Left lung (tissue), 14 donors: ENCODE data around the gene AKT3. TPM values are rescaled to one million over a fixed set of nuclear protein-coding genes. Genes with fewer than 3 reads are reported as not detected.

Experiments used
- ATAC-seq: fragments of 200-7000 bp; cut with Tn5 transposase; one replicate; pipeline ENCODE4 v1.9.1; 2020; ENCODE audit warnings: moderate library complexity
- DNase-seq, 4 donors: peaks; one replicate each; pipeline ENCODE4 v3.0.0-alpha.2; 2013 to 2020
- H3K27ac ChIP-seq, 2 donors: fragments of 200-600 bp; sonication (generic) in 1 of 2; one replicate each; pipeline versions ENCODE4 v1.5.0 to v1.8.0; 2020 to 2021
- H3K27me3 ChIP-seq, 2 donors: fragments of 200-600 bp; sonication (generic) in 1 of 2; one replicate each; pipeline versions ENCODE4 v1.5.0 to v1.8.0; 2020 to 2021
- H3K36me3 ChIP-seq, 2 donors: fragments of 200-600 bp; sonication (generic) in 1 of 2; one replicate each; pipeline versions ENCODE4 v1.5.0 to v1.8.0; 2020 to 2021
- H3K4me1 ChIP-seq, 2 donors: fragments of 200-600 bp; one replicate each; pipeline ENCODE4 v1.8.0; 2021
- H3K4me3 ChIP-seq, 2 donors: fragments of 200-600 bp; sonication (generic) in 1 of 2; one replicate each; pipeline versions ENCODE4 v1.5.0 to v1.8.0; 2020 to 2021; ENCODE audit warnings: mild to moderate bottlenecking in 1 of 2
- H3K9me3 ChIP-seq, 2 donors: fragments of 200-600 bp; sonication (generic) in 1 of 2; one replicate each; pipeline versions ENCODE4 v1.5.0 to v1.8.0; 2020 to 2021
- intact Hi-C, 2 donors: fragments of 100-400 bp; cut with DNase I; formaldehyde crosslinking; loops; one replicate each; pipeline versions ENCODE4 v1.11.2 to v1.14.2; 2022
- long read RNA-seq, 12 donors: library from polyadenylated mRNA in 2 of 12; unstranded in 2 of 12; transcript quantifications; one replicate each; pipeline ENCODE4 v2.0.0 and lab custom pipeline, GENCODE V29; 2019 to 2026
- polyA plus RNA-seq, 6 donors: library from polyadenylated mRNA; unstranded; fragments of 120-200 nt; gene quantifications; one replicate each; pipeline ENCODE4 v1.2.1, GENCODE V29; 2013; ENCODE audit not compliant: insufficient read length in 6 of 6
- total RNA-seq, 2 donors: library from RNA; stranded (reverse); fragmentation: NEBNext Ultra II Directional; extraction: Animal tissue kit (Norgen Biotek cat#: 25700); gene quantifications; one replicate each; pipeline ENCODE4 v1.2.1, GENCODE V29; 2021
- TF ChIP-seq, protein P1 (sequence below), 2 donors: fragments of 200-600 bp; sonication (generic) in 1 of 2; IDR thresholded peaks; one replicate each; pipeline versions ENCODE4 v1.5.0 to v1.8.0; 2021; ENCODE audit warnings: antibody characterized with exemption in 2 of 2
- donor health status: DM: no; HTN: yes; CAD: no.
- donor health status: DM: no; HTN: no; CAD: no.

Gene AKT3
- total RNA-seq (10 to 100 TPM; 34.5 to 44.9 TPM), polyA plus RNA-seq (10 to 100 TPM; 24.1 to 30.9 (median 28.5) TPM)
- long read RNA-seq, donor 1, full-length matches to known transcripts = 2 of 2 reads
- long read RNA-seq, donor 1, partial matches to known transcripts = 0 of 2 reads
- long read RNA-seq, donor 1, other reads (novel, unspliced or antisense) = 0 of 2 reads
- long read RNA-seq, donor 2, full-length matches to known transcripts = 4 of 4 reads
- long read RNA-seq, donor 2, partial matches to known transcripts = 0 of 4 reads
- long read RNA-seq, donor 2, other reads (novel, unspliced or antisense) = 0 of 4 reads
- long read RNA-seq, donor 3, full-length matches to known transcripts = 1 of 1 reads
- long read RNA-seq, donor 3, partial matches to known transcripts = 0 of 1 reads
- long read RNA-seq, donor 3, other reads (novel, unspliced or antisense) = 0 of 1 reads
- long read RNA-seq, donor 4, partial matches to known transcripts = 0 of 1 reads
- long read RNA-seq, donor 4, other reads (novel, unspliced or antisense) = 1 of 1 reads
- long read RNA-seq, donor 5, full-length matches to known transcripts = 2 of 2 reads
- long read RNA-seq, donor 5, partial matches to known transcripts = 0 of 2 reads
- long read RNA-seq, donor 5, other reads (novel, unspliced or antisense) = 0 of 2 reads
- long read RNA-seq, donor 6, full-length matches to known transcripts = 3 of 3 reads
- long read RNA-seq, donor 6, partial matches to known transcripts = 0 of 3 reads
- long read RNA-seq, donor 6, other reads (novel, unspliced or antisense) = 0 of 3 reads
- long read RNA-seq, donor 7, full-length matches to known transcripts = 3 of 3 reads
- long read RNA-seq, donor 7, partial matches to known transcripts = 0 of 3 reads
- long read RNA-seq, donor 7, other reads (novel, unspliced or antisense) = 0 of 3 reads
- long read RNA-seq, donor 8, full-length matches to known transcripts = 2 of 2 reads
- long read RNA-seq, donor 8, partial matches to known transcripts = 0 of 2 reads
- long read RNA-seq, donor 8, other reads (novel, unspliced or antisense) = 0 of 2 reads
- long read RNA-seq, donor 9 = 0 reads
- long read RNA-seq, donor 10, partial matches to known transcripts = 1 of 1 reads
- long read RNA-seq, donor 10, other reads (novel, unspliced or antisense) = 0 of 1 reads
- long read RNA-seq, donor 11, full-length matches to known transcripts = 5 of 5 reads
- long read RNA-seq, donor 11, partial matches to known transcripts = 0 of 5 reads
- long read RNA-seq, donor 11, other reads (novel, unspliced or antisense) = 0 of 5 reads
- long read RNA-seq, donor 12, full-length matches to known transcripts = 4 of 4 reads
- long read RNA-seq, donor 12, partial matches to known transcripts = 0 of 4 reads
- long read RNA-seq, donor 12, other reads (novel, unspliced or antisense) = 0 of 4 reads

DNA sequence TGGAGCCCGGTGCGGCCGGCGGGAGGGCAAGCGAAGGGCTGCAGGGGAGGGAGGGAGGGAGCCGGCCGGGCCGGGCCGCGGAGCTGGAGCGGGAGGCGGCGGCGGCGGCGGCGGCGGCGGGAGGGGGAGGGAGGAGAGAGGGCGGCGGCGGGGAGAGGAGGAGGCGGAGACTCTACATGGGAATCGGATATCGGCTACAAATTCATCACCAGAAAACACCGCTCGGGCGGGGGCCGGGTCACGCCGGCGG is at the start of gene AKT3:
TSS of gene AKT3 (minus strand) at position 42 of the 250 bp plus-strand sequence. CDS start 7,073 bp downstream, outside the sequence.
- TF ChIP-seq, protein P1, sequence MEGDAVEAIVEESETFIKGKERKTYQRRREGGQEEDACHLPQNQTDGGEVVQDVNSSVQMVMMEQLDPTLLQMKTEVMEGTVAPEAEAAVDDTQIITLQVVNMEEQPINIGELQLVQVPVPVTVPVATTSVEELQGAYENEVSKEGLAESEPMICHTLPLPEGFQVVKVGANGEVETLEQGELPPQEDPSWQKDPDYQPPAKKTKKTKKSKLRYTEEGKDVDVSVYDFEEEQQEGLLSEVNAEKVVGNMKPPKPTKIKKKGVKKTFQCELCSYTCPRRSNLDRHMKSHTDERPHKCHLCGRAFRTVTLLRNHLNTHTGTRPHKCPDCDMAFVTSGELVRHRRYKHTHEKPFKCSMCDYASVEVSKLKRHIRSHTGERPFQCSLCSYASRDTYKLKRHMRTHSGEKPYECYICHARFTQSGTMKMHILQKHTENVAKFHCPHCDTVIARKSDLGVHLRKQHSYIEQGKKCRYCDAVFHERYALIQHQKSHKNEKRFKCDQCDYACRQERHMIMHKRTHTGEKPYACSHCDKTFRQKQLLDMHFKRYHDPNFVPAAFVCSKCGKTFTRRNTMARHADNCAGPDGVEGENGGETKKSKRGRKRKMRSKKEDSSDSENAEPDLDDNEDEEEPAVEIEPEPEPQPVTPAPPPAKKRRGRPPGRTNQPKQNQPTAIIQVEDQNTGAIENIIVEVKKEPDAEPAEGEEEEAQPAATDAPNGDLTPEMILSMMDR (IDR thresholded peaks at IDR 0.05) = no peak
- intact Hi-C loops = no loop called here
- peak within 1 kb of the TSS; percentile 50 to 71 for H3K4me3 ChIP-seq

DNA sequence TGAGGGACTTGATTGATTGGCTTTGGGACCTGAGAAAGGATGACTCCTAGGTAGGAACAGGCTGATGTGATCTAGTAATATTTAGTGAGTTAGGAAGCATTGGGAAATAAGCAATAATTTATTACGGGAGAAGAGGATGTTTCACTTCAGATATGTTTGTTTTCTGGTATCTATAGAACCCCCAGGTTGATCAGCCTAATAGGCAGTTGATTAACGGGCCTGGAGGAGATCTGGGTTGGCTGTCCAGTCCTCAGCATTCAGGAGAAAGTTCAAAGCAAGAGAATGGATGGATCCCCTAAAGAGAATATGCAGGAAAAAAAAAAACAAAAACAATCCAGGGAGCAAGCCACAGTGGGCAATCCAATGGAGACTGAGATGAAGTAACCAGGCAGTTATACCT is 48.2 kb upstream of the AKT3 start:
- TF ChIP-seq, protein P1 (IDR thresholded peaks at IDR 0.05) = no peak
- no peak overlapping the region for H3K27ac ChIP-seq
- DNase-seq = no peak
- ATAC-seq = no peak
- peaks cover 0 to 6% of the 10 kb centered on the region in 2 donors for H3K27me3 ChIP-seq
- no peaks in the 10 kb centered on the region for H3K4me1 ChIP-seq
- H3K36me3 ChIP-seq = no peaks in the 10 kb centered on the region
- intact Hi-C loops = no loop called here
- H3K4me3 ChIP-seq = no peak overlapping the region
- H3K9me3 ChIP-seq = no peaks in the 10 kb centered on the region

More for the DNA sequence above, at the start of gene AKT3:
- Histone ChIP-seq H3K27me3 (peaks cover 0 to 56% of the 10 kb centered on the region in 2 donors), H3K4me1 (peaks cover 0 to 17% of the 10 kb centered on the region in 2 donors), H3K9me3 (no peaks in the 10 kb centered on the region), H3K36me3 (no peaks in the 10 kb centered on the region), H3K27ac (peak within 1 kb of the TSS; percentile 90 to 91)
- ATAC-seq (peak; percentile 80), DNase-seq (peak in 2 of 4 donors; percentile 69 to 87)

DNA sequence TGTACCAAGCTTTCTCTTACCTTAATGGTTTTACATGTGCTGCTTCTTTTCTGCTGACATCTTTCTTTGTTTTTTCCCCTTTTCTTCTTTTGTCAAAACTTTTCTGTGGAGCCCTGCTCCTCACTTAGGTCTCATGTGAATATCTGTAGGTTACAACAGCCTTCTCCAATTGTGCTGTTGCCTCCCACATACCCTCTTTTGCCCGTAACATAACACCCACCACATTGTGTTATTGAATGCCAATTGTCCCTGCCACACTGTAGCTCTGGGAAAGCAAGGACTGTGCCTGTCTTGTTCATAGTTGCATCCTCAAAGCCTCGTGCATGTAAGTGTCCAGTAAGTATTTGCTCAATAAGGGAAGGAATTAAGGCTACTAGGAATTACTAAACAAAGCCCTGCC is 46.3 kb upstream of the AKT3 start:
- ATAC-seq = no peak

DNA sequence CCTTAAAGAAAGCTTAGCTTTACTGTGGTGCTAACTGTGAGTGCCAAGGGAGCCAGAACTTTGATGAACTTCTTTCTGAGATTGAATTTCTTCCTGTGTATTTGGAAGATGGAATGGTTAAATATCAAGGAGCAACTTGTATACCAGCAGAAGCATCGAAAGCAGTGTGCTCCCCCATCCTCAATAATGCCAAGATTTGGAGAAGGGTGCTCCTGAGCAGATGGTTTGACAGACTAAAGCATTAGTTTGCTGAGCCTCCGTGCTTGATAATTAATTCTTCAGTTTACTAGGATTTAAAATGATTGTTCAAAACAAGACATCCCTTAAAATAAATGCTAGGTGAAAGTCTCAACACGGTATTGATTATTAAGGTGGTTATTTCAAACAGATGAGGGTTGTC is 42.4 kb upstream of the AKT3 start:
- H3K27me3 ChIP-seq = no peaks in the 10 kb centered on the region

More for the DNA sequence above, 46.3 kb upstream of the AKT3 start:
- H3K4me1 ChIP-seq = no peaks in the 10 kb centered on the region
- no peak for DNase-seq
- H3K27ac ChIP-seq = no peak overlapping the region
- TF ChIP-seq, protein P1 (IDR thresholded peaks at IDR 0.05) = no peak
- peaks cover 0 to 4% of the 10 kb centered on the region in 2 donors for H3K27me3 ChIP-seq
- no peaks in the 10 kb centered on the region for H3K9me3 ChIP-seq
- no peaks in the 10 kb centered on the region for H3K36me3 ChIP-seq
- H3K4me3 ChIP-seq = no peak overlapping the region
- intact Hi-C loops = no loop called here

More for the DNA sequence above, 42.4 kb upstream of the AKT3 start:
- TF ChIP-seq, protein P1 (IDR thresholded peaks at IDR 0.05) = no peak
- Histone ChIP-seq H3K4me1 (no peaks in the 10 kb centered on the region), H3K27ac (no peak overlapping the region), H3K36me3 (no peaks in the 10 kb centered on the region), H3K4me3 (no peak overlapping the region), H3K9me3 (no peaks in the 10 kb centered on the region)
- DNase-seq (no peak), ATAC-seq (no peak)
- intact Hi-C loops = no loop called here
